HG03469 (cell line): ENCODE measurements around the gene LHPP.
A peak's percentile ranks its signal among the peaks of the same experiment; 100 is the strongest.
"Not testable (repeated sequence)": the region's sequence is repeated elsewhere in the genome, so short reads cannot be mapped to it uniquely, and the experiment has no call there.

Experiments
- ATAC-seq: cut with Tn5 transposase; IDR thresholded peaks from one replicate; pipeline ENCODE4 v1.9.1; 2021; ENCODE audit warnings: mild to moderate bottlenecking, moderate library complexity, moderate number of reproducible peaks; ENCODE audit not compliant: unreplicated experiment

The LHPP gene, protein sequence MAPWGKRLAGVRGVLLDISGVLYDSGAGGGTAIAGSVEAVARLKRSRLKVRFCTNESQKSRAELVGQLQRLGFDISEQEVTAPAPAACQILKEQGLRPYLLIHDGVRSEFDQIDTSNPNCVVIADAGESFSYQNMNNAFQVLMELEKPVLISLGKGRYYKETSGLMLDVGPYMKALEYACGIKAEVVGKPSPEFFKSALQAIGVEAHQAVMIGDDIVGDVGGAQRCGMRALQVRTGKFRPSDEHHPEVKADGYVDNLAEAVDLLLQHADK

GRCh38 chr10:124461642-124462347 lies at the start of gene LHPP:
LHPP (plus strand) TSS chr10:124461823; CDS start chr10:124461863, 40 bp downstream.
- ATAC-seq, result peak; percentile 77

GRCh38 chr10:124414076-124414475 lies 47.5 kb upstream of the LHPP start:
- no peak for ATAC-seq

DNA sequence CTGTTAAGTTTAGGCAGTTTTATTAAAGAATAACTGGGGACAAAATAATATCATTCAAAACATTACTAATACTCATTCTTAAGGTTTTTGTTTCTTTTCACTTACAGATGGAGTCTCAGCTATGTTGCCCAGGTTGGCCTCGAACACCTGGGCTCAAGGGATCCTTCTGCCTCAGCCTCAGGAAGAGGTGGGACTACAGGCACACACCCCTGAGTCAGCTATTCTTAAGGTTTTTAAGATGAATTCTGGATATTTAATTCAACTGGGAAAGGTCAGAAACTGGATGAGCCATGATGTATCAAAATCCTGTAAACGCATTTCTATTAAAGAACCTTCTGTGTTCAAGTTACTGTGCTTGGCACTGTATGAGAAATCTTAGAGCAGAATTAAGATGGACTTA lies 46.4 kb upstream of the LHPP start:
- no peak for ATAC-seq

DNA sequence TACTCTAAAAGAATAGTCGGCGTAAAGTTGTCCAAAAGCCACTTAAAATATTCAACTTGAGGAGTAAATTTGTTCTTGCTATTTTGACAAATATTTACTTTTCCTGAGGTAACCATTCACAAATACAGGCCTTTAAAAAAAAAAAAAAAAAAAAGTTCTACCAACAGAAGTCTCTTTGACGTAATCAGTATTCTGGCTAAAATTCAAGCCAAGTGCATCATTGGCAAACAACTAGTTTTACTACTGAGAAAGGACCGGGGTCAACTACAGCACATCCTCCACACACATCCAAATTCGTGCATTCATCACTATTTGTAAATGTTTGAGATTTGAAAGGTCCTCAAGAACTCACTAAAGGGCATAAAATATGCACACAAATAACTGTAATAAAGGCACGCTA lies 44.9 kb upstream of the LHPP start:
- no peak for ATAC-seq

- ATAC-seq, result peak; percentile 16
Observed at GRCh38 chr10:124417895-124418725, 43.5 kb upstream of the LHPP start.

DNA sequence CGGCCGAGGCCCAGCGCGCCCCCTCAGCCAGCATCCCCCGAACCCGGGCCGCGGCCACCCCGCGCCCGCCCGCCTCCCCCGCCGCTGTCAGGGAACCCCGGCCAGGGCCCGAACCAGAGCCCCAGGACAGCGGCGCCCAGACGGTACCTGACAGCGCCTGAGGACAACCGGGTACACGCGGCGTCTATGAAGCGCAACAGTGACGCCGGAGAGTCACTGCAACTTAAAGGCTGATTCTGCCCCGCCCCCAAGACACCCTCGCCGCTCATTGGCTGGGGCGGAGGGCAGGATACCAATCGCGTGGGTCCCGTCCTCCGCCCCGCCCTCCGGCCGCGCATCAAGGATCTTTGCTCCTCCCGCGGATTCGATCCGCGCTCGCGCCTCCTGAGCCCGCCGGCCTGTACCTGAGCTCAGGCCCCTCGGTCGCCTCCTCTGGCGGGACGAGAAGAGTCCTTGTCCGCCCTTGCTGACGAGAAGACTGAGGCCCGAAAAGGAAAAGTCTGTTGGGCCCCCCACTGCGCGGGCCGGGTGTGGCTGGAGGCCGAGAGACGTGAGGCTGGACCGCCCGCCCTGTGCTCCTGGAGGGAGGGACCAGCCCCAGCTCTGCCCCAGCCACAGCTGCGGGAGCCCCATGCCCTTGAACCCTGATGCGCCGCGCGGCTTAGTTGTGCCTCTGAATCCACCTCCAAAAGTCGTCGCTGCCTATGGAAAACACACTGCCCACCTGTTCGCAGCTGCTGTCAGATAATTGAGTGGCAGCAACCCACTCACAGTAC lies 42.7 kb upstream of the LHPP start, which contains the start of gene OAT:
TSS of gene OAT (minus strand) at position 198 of the 776 bp plus-strand sequence. CDS start 6,752 bp downstream, outside the sequence.
- ATAC-seq, result peak; percentile 91

DNA sequence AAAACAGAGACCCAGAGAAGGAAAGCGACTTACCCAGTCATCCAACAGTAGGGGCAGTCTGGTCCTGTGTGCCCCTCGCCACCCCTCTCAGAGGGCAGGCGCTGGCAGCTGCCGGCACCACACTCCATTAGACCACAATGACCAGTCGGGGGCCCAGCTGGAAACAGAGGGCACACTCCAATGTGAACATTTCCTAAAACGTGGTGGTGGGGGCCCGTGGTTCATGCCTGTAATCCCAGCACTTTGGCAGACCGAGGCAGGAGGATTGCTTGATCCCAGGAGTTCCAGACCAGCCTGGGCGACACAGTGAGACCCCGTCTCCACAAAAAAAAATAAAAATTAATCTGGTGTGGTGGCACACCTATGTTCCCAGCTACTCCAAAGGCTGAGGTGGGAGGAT lies 42.0 kb upstream of the LHPP start:
- ATAC-seq, result no peak

- no peak for ATAC-seq
Observed at GRCh38 chr10:124420254-124420653, 41.4 kb upstream of the LHPP start.

DNA sequence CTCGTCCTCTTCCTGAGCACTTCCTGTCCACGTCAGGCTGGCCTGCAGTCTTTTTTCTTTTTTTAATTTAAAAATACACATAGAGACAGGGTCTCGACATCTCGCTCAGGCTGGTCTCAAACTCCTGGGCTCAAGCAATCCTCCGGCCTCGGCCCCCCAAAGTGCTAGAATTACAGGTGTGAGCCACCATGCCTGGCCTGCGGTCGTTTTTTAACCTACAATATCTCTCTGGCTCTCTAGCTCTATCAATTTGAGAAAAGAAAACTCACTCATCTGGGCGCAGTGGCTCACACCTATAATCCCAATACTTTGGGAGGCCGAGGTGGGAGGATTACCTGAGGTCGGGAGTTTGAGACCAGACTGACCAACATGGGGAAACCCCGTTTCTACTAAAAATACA lies 38.9 kb upstream of the LHPP start:
- ATAC-seq, result no peak

DNA sequence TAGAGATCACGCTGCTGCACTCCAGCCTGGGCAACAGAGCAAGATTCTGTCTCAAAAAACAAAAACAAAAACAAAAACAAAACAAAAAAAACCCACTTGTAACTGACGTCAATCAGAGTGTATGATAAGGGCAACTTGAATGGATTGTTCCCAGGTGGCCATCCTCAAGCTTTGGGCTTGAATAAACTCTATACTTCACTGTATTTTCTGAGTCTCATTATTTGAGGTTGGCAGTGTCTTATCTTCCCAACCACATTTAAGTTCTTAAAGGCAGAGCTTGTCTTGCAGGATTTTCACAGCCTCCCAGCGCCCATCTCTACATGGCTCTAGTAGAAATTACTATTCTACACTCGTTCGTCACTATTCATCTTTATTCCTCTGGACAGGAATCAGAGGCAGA lies 37.8 kb upstream of the LHPP start:
- no peak for ATAC-seq

GRCh38 chr10:124425227-124425962 lies 36.2 kb upstream of the LHPP start:
- no peak for ATAC-seq

- ATAC-seq, result no peak
Observed at GRCh38 chr10:124428207-124428777, 33.3 kb upstream of the LHPP start.

DNA sequence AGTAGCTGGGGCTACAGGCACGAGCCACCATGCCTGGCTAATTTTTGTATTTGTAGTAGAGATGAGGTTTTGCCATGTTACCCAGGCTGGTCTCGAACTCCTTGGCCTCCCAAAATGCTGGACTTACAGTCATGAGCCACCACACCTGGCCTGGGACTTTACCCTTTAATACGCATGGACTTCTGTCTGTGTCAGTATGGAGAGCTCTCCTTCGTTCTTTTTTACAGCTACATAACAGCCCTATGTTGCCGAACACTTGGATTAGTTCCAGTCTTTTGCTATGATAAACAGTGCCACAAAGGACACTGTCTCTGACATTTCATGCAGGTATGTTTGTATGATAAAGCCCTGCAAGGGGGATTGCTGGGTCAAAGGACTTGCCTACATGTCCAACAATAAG lies 32.0 kb upstream of the LHPP start:
- no peak for ATAC-seq

DNA sequence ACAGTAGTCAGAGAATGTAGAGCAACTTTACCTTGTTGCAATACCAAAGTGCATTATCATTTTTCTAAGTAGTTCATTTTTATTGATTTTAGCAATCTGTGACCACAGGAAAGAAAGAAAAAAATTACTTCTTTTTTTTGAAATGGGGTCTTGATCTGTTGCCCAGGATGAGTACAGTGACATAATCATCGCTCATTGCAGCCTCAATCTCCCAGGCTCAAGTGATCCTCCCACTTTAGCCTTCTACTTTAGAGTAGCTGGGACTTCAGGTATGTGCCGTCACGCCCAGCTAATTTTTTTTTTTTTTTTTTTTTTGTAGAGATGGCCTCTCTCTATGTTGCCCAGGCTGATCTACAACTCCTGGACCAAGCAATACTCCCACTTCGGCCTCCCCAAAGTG lies 31.5 kb upstream of the LHPP start:
- ATAC-seq, result no peak

DNA sequence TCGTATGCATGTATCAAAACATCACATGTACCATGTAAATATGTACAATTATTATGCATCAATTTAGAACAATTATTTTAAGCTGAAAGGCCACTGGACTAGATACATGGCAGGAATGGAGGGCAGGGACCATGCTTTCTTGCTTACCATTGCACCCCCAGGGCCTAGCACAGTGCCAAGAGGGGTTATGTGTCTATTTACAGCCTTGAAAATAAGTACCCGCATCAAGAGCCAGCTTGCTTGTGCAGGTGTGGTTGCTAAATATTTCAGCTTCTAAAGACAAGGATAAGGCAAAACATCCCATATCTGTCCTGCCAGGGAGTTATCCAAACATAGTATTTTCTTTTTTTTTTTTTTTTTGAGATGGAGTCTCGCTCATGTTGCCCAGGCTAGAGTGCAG lies 28.2 kb upstream of the LHPP start:
- no peak for ATAC-seq

DNA sequence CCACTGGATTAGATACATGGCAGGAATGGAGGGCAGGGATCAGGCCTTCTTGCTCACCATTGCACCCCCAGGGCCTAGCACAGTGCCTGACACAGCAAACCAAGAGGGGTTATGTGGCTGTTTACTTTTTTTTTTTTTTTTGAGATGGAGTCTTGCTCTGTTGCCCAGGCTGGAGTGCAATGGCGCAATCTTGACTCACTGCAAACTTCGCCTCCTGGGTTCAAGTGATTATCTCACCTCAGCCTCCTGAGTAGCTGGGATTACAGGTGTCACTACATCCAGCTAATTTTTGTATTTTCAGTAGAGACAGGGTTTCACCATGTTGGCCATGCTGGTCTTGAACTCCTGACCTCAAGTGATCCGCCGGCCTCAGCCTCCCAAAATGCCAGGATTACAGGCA lies 25.9 kb upstream of the LHPP start:
- not testable (repeated sequence) for ATAC-seq

DNA sequence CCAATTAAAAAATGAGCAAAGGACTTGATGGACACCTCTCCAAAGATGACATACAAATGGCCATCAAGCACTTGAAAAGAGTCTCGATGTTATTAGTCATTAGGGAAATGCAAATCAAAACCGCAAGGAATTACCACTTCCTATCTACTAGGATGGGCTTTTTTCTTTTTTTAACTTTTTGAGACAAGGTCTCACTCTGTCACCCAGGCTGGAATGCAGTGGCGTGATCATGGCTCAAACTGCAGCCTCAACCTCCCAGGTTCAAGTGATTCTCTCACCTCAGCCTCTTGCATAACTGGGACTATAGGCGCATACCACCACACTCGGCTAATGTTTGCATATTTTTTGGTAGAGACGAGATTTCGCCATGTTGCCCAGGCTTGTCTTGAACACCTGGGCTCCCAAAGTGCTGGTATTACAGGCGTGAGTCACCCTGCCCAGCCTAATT lies 25.4 kb upstream of the LHPP start:
- ATAC-seq, result peak; percentile 81

DNA sequence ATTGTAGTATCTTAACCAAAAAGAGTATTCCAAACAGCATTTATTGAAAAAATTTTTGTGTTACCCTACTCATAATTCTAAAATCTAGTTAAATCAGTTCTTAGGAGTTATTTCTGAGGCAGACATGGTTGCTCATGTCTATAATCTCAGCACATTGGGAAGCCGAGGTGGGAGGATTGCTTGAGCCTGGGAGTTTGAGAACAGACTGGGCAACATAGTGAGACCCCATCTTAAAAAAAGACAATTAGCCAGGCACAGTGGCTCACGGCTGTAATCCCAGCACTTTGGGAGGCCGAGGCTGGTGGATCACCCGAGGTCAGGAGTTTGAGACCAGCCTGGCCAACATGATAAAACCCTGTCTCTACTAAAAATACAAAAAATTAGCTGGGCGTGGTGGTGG lies 19.9 kb upstream of the LHPP start:
- not testable (repeated sequence) for ATAC-seq

GRCh38 chr10:124446830-124447750 lies 14.5 kb upstream of the LHPP start:
- no peak for ATAC-seq
